ENCODE results near the gene PRKN.

- TF ChIP-seq CTCF (conservative IDR thresholded peaks at IDR 0.05) (no peak), EZH2 (IDR thresholded peaks at IDR 0.05; ENCODE audit: low read depth) (no peak)
Measured at GRCh38 chr6:162568266-162568665, 159.3 kb downstream of the PRKN start.
